ENCODE results near the gene MIEF2. TPM values are rescaled to one million over a fixed set of nuclear protein-coding genes. Genes with fewer than 3 reads are reported as not detected.

The MIEF2 gene
- total RNA-seq, 2 experiments from 2014 or later, result 5.5 to 6.2 TPM

- ChIA-PET POLR2A (interaction anchor here (0.8 to 1.3 kb wide), 5 partner anchors 11 to 42 kb away, joined by 3 to 4 read pairs (median 3); no protein-coding TSS in a partner anchor), CTCF (no interaction called here)
- Mint-ChIP-seq H3K4me1 (ENCODE audit: low read depth) (peaks cover 14% of the 10 kb centered on the region), H3K36me3 (ENCODE audit: low read depth) (no peaks in the 10 kb centered on the region), H3K27me3 (no peaks in the 10 kb centered on the region), H3K27ac (peak overlapping the region; percentile 82), H3K4me3 (peak overlapping the region; percentile 89), H3K9me3 (no peaks in the 10 kb centered on the region)
- no peak for ATAC-seq
- DNase-seq, result peak; percentile 36
- TF ChIP-seq CTCF (IDR thresholded peaks at IDR 0.05), result no peak
- intact Hi-C loops (cut with micrococcal nuclease), result no loop called here
Observed at GRCh38 chr17:18226284-18226945, 34.0 kb upstream of the MIEF2 start.

GRCh38 chr17:18227635-18228034 lies 32.8 kb upstream of the MIEF2 start:
- CTCF ChIA-PET, result no interaction called here

GRCh38 chr17:18228176-18228682 lies 32.2 kb upstream of the MIEF2 start:
- TF ChIP-seq CTCF (IDR thresholded peaks at IDR 0.05), result no peak
- ATAC-seq (no peak), DNase-seq (no peak)
- CTCF ChIA-PET, result interaction anchor here (1.1 kb wide), 1 partner anchor 10 kb away, joined by 4 read pairs; no protein-coding TSS in a partner anchor
- intact Hi-C loops (cut with micrococcal nuclease), result no loop called here
- no peak overlapping the region for H3K4me3 Mint-ChIP-seq
- H3K4me1 Mint-ChIP-seq (ENCODE audit: low read depth), result peaks cover 14% of the 10 kb centered on the region
- POLR2A ChIA-PET, result no interaction called here
- H3K27ac Mint-ChIP-seq, result no peak overlapping the region
- no peaks in the 10 kb centered on the region for H3K27me3 Mint-ChIP-seq
- H3K9me3 Mint-ChIP-seq, result no peaks in the 10 kb centered on the region
- no peaks in the 10 kb centered on the region for H3K36me3 Mint-ChIP-seq (ENCODE audit: low read depth)

More at GRCh38 chr17:18227635-18228034, 32.8 kb upstream of the MIEF2 start:
- DNase-seq, result no peak
- Mint-ChIP-seq H3K4me3 (no peak overlapping the region), H3K27ac (no peak overlapping the region), H3K36me3 (ENCODE audit: low read depth) (no peaks in the 10 kb centered on the region), H3K27me3 (no peaks in the 10 kb centered on the region), H3K4me1 (ENCODE audit: low read depth) (peaks cover 14% of the 10 kb centered on the region), H3K9me3 (no peaks in the 10 kb centered on the region)
- intact Hi-C loops (cut with micrococcal nuclease), result no loop called here
- TF ChIP-seq CTCF (IDR thresholded peaks at IDR 0.05), result no peak
- POLR2A ChIA-PET, result interaction anchor here (1.0 to 1.2 kb wide), 2 partner anchors 27 to 28 kb away, joined by 3 read pairs; no protein-coding TSS in a partner anchor
- ATAC-seq, result no peak

GRCh38 chr17:18229254-18229653 lies 31.2 kb upstream of the MIEF2 start:
- H3K27me3 Mint-ChIP-seq, result no peaks in the 10 kb centered on the region
- H3K4me1 Mint-ChIP-seq (ENCODE audit: low read depth), result peaks cover 14% of the 10 kb centered on the region
- TF ChIP-seq CTCF (IDR thresholded peaks at IDR 0.05), result no peak
- H3K36me3 Mint-ChIP-seq (ENCODE audit: low read depth), result no peaks in the 10 kb centered on the region
- POLR2A ChIA-PET, result interaction anchor here (0.5 kb wide), 1 partner anchor 663 kb away, joined by 3 read pairs; no protein-coding TSS in a partner anchor
- CTCF ChIA-PET, result interaction anchor here (1.1 kb wide), 1 partner anchor 11 kb away, joined by 4 read pairs; no protein-coding TSS in a partner anchor
- no peak overlapping the region for H3K4me3 Mint-ChIP-seq
- ATAC-seq (no peak), DNase-seq (no peak)
- intact Hi-C loops (cut with micrococcal nuclease), result no loop called here
- no peak overlapping the region for H3K27ac Mint-ChIP-seq
- H3K9me3 Mint-ChIP-seq, result no peaks in the 10 kb centered on the region

GRCh38 chr17:18229771-18230170 lies 30.7 kb upstream of the MIEF2 start:
- no peak overlapping the region for H3K4me3 Mint-ChIP-seq
- H3K9me3 Mint-ChIP-seq, result no peaks in the 10 kb centered on the region
- ChIA-PET POLR2A (interaction anchor here (0.5 kb wide), 1 partner anchor 28 kb away, joined by 3 read pairs; no protein-coding TSS in a partner anchor), CTCF (no interaction called here)
- DNase-seq (no peak), ATAC-seq (no peak)
- H3K27me3 Mint-ChIP-seq, result no peaks in the 10 kb centered on the region
- H3K27ac Mint-ChIP-seq, result no peak overlapping the region
- intact Hi-C loops (cut with micrococcal nuclease), result no loop called here
- H3K36me3 Mint-ChIP-seq (ENCODE audit: low read depth), result no peaks in the 10 kb centered on the region
- H3K4me1 Mint-ChIP-seq (ENCODE audit: low read depth), result peaks cover 14% of the 10 kb centered on the region
- no peak for TF ChIP-seq CTCF (IDR thresholded peaks at IDR 0.05)
